ENCODE results near the gene NUCKS1.

NUCKS1 gene

GRCh38 chr1:205706601-205707502 lies 43.1 kb downstream of the NUCKS1 start:
- H3K27ac Mint-ChIP-seq: peak overlapping the region; percentile 0
- peaks cover 10% of the 10 kb centered on the region for H3K4me1 Mint-ChIP-seq (ENCODE audit: low read depth)
- no peak for DNase-seq
- H3K36me3 Mint-ChIP-seq (ENCODE audit: low read depth): peaks cover 58% of the 10 kb centered on the region
- H3K27me3 Mint-ChIP-seq: no peaks in the 10 kb centered on the region
- H3K4me3 Mint-ChIP-seq: no peak overlapping the region
- no peaks in the 10 kb centered on the region for H3K9me3 Mint-ChIP-seq

DNA sequence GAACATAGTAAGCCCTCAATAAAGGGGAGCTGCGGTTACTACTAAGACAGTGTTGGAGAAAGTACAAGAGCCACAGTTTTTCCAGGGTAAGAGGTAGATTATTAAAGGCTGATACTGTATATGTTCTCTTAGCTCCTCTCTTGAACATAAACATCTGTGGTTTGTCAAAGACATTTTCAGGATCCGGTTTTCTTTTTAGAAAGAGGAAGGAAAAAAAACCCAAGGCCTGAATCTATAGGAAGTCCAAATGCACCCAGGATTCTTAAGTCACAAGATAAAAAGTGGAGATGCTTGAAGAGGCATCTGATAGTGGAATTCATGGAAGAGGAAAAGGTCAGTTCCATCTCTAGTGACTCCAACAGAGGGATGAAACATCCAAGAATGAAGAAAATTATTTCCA lies 45.1 kb downstream of the NUCKS1 start:
- Mint-ChIP-seq H3K27me3 (no peaks in the 10 kb centered on the region), H3K4me3 (no peak overlapping the region), H3K4me1 (ENCODE audit: low read depth) (peaks cover 1% of the 10 kb centered on the region), H3K36me3 (ENCODE audit: low read depth) (peaks cover 44% of the 10 kb centered on the region), H3K27ac (no peak overlapping the region), H3K9me3 (no peaks in the 10 kb centered on the region)
- no peak for DNase-seq

GRCh38 chr1:205703072-205703471 lies 46.9 kb downstream of the NUCKS1 start:
- H3K4me1 Mint-ChIP-seq (ENCODE audit: low read depth): peaks cover 1% of the 10 kb centered on the region
- H3K27me3 Mint-ChIP-seq: no peaks in the 10 kb centered on the region
- H3K27ac Mint-ChIP-seq: no peak overlapping the region

GRCh38 chr1:205701891-205702290 lies 48.1 kb downstream of the NUCKS1 start:
- no peaks in the 10 kb centered on the region for H3K9me3 Mint-ChIP-seq
- peaks cover 9% of the 10 kb centered on the region for H3K27me3 Mint-ChIP-seq
- H3K36me3 Mint-ChIP-seq (ENCODE audit: low read depth): peaks cover 27% of the 10 kb centered on the region
- peaks cover 1% of the 10 kb centered on the region for H3K4me1 Mint-ChIP-seq (ENCODE audit: low read depth)
- no peak overlapping the region for H3K4me3 Mint-ChIP-seq
- H3K27ac Mint-ChIP-seq: no peak overlapping the region
- no peak for DNase-seq

More at GRCh38 chr1:205703072-205703471, 46.9 kb downstream of the NUCKS1 start:
- no peaks in the 10 kb centered on the region for H3K9me3 Mint-ChIP-seq
- H3K4me3 Mint-ChIP-seq: no peak overlapping the region
- H3K36me3 Mint-ChIP-seq (ENCODE audit: low read depth): peaks cover 33% of the 10 kb centered on the region
- no peak for DNase-seq

DNA sequence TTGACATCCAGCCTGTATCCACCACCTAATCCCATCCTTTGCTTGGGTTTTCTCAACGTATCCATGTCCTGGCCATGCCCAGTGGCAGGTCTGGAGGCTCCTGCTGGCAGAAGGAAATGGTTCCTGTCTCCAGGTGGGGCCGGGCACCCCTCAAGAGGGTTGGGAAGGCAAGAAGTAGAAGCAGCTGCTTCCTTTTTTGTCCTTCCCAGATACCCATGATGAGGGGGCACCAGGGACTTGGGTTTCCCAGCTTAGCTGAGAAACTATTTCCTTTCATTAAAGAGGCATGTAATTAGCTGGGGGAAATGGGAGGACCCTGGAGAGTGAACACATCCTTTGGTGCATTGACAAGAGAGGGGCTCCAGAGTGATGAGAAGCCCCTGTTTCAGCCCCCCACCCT lies 48.6 kb downstream of the NUCKS1 start:
- no peak overlapping the region for H3K27ac Mint-ChIP-seq
- no peak for DNase-seq
- H3K36me3 Mint-ChIP-seq (ENCODE audit: low read depth): peaks cover 22% of the 10 kb centered on the region
- H3K9me3 Mint-ChIP-seq: no peaks in the 10 kb centered on the region
- peaks cover 13% of the 10 kb centered on the region for H3K27me3 Mint-ChIP-seq
- H3K4me3 Mint-ChIP-seq: no peak overlapping the region
- H3K4me1 Mint-ChIP-seq (ENCODE audit: low read depth): peaks cover 1% of the 10 kb centered on the region

DNA sequence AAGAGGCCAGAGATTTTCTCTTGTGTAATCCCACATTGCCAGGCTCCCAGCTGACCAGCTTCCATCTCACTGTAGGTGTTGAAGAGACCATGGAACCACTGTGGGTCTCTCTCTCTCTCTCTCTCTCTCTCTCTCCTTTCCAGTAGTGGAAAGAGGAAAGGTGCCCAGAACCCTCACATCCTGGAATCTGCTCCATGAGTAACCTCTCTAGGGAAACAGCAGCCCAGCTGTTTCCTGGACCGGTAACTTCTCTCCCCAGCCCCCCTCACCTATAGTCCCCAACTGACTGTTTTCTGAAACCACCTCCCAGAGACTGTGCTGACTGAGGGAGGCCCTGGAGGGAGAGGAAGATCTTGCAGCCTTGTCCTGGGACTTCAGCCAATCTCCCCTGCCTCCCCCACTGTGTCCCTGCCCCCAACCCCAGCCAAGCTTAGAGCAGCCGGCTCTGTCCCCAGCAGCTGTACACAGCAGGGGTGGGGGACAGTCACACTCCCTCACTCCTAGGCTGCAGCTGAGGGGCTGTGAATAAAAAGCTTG lies 49.0 kb downstream of the NUCKS1 start:
- Mint-ChIP-seq H3K4me3 (no peak overlapping the region), H3K27me3 (peaks cover 15% of the 10 kb centered on the region), H3K9me3 (no peaks in the 10 kb centered on the region), H3K4me1 (ENCODE audit: low read depth) (peaks cover 1% of the 10 kb centered on the region), H3K27ac (no peak overlapping the region), H3K36me3 (ENCODE audit: low read depth) (peaks cover 21% of the 10 kb centered on the region)
- DNase-seq: no peak

GRCh38 chr1:205699416-205699815 lies 50.6 kb downstream of the NUCKS1 start:
- Mint-ChIP-seq H3K9me3 (no peaks in the 10 kb centered on the region), H3K27ac (no peak overlapping the region), H3K4me1 (ENCODE audit: low read depth) (no peaks in the 10 kb centered on the region), H3K4me3 (no peak overlapping the region), H3K36me3 (ENCODE audit: low read depth) (peaks cover 13% of the 10 kb centered on the region), H3K27me3 (peaks cover 15% of the 10 kb centered on the region)
- DNase-seq: no peak

DNA sequence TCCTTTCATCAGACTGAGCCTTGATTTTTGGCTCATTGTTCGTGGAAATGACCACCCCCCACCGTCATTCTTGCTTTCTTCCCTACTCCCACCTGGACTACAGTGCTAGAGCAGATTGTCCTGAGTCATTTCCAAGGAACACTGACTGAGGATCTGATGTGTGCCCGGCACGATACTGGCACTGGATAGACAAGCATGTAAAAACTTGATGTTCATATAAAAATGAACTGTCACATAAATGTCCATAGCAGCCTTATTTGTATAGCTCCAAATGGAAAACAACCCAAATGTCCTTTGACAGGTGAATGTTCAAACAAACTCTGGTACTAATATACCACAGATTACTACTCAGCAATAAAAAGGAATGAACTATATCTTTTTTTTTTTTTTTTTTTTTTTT lies 51.1 kb downstream of the NUCKS1 start:
- Mint-ChIP-seq H3K36me3 (ENCODE audit: low read depth) (peaks cover 13% of the 10 kb centered on the region), H3K27me3 (peaks cover 15% of the 10 kb centered on the region), H3K9me3 (no peaks in the 10 kb centered on the region), H3K4me1 (ENCODE audit: low read depth) (no peaks in the 10 kb centered on the region), H3K4me3 (no peak overlapping the region), H3K27ac (no peak overlapping the region)
- DNase-seq: no peak

DNA sequence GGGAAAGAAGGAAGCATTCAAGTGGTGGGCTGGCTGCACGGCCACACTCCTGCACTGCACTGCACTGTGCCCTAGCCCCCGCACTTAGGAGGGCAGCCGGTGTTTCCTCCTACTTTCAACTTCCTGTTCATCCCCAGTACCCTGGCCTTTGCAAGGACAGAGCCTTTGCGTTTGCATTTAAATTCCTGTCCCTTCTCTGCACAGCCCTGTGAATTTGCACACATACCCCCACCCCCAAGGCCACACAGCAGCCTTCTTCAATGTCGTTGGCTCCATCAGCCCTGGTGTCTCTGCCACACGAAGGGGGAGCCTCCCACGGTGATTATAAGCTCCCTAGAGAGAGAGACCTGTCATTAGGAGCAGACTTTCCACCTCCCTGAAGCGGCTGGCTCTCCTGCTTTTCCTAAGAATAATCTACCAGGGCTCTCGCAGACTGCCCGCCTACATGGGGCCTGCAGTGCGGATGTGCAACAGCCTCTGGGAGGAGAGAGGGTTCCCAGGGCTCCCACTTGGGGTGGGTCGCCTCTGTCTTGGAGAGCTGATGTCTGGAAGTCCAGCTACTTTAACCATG lies 56.5 kb downstream of the NUCKS1 start:
- Mint-ChIP-seq H3K9me3 (no peaks in the 10 kb centered on the region), H3K27me3 (peaks cover 38% of the 10 kb centered on the region), H3K4me3 (no peak overlapping the region), H3K4me1 (ENCODE audit: low read depth) (no peaks in the 10 kb centered on the region), H3K36me3 (ENCODE audit: low read depth) (no peaks in the 10 kb centered on the region), H3K27ac (no peak overlapping the region)
- DNase-seq: no peak

- Mint-ChIP-seq H3K9me3 (no peaks in the 10 kb centered on the region), H3K36me3 (ENCODE audit: low read depth) (no peaks in the 10 kb centered on the region), H3K4me1 (ENCODE audit: low read depth) (no peaks in the 10 kb centered on the region), H3K27ac (no peak overlapping the region), H3K4me3 (no peak overlapping the region), H3K27me3 (peaks cover 34% of the 10 kb centered on the region)
- no peak for DNase-seq
These were observed 57.6 kb downstream of the NUCKS1 start for GRCh38 chr1:205692423-205692822.

DNA sequence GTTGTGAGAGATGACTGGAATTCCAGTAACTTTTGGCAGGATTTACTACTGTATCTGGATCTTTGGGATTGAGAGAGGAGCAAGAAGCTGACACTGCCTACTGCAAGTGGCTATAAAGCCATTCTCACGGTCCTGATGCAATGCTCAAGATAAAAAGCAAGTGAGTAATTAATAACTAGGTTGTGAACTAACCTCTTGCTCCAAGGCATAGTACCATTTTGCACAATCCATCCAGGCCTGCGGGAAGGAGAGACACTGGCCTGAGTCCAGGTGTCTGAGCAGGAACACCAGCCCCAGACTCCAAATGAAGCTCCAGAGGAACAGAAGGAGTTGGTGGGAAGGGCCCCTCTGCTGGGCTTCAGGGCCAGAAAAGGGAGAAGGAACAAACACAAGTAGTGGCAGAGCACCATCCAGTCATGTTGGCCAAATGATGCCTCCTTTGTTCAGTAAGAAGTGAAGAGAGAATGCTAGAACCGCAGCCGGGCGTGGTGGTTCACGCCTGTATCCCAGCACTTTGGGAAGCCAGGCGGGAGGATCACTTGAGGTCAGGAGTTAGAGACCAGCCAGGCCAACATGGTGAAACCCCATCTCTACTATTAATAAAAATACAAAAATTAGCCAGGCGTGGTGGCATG lies 59.7 kb downstream of the NUCKS1 start:
- no peak overlapping the region for H3K27ac Mint-ChIP-seq
- no peak for DNase-seq
- H3K36me3 Mint-ChIP-seq (ENCODE audit: low read depth): no peaks in the 10 kb centered on the region
- H3K9me3 Mint-ChIP-seq: no peaks in the 10 kb centered on the region
- peaks cover 23% of the 10 kb centered on the region for H3K27me3 Mint-ChIP-seq
- H3K4me1 Mint-ChIP-seq (ENCODE audit: low read depth): no peaks in the 10 kb centered on the region
- no peak overlapping the region for H3K4me3 Mint-ChIP-seq

- Mint-ChIP-seq H3K4me1 (ENCODE audit: low read depth) (no peaks in the 10 kb centered on the region), H3K27me3 (peaks cover 23% of the 10 kb centered on the region), H3K36me3 (ENCODE audit: low read depth) (no peaks in the 10 kb centered on the region), H3K27ac (no peak overlapping the region), H3K9me3 (no peaks in the 10 kb centered on the region), H3K4me3 (no peak overlapping the region)
- no peak for DNase-seq
These were observed 60.5 kb downstream of the NUCKS1 start for GRCh38 chr1:205689479-205689878.

DNA sequence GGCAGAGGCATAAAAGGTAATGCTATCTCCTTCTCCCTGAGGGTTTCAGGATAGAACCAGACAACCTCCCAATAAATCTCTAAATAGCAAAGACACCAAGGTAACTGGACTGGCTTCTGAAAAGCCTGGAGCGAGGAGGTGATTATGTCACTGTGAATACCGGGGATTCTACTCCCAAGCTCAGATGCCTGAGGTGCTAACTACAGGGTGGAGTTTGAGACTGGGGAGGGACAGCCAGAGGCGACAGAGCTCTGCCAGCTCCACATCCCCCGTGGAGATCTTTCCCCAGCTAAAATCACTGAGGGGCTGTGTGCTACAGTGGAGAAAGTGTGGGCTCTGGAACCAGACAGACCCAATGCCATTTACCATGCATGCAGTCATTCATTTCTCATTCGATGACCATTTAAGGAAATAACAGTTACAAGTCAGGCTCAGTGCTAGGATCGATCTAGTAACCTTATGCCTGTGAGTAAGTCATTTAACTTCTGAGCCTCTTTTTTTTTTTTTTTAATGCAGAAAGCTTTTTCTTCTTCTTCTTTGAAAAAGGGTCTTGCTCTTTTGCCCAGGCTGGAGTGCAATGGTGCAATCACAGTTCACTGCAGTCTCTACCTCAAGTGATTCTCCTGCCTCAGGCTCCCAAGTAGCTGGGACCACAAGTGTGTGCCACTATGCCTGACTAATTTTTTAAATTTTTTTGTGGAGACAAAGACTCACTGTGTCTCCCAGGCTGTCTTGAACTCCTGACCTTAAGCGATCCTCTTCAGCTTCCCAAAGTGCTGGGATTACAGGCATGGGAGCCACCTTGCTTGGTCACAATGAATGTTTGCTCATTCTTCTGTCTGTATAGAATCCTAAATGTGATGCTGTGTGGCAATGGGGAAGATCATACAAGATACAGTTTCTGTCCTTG lies 61.6 kb downstream of the NUCKS1 start:
- Mint-ChIP-seq H3K27ac (no peak overlapping the region), H3K27me3 (peaks cover 22% of the 10 kb centered on the region), H3K4me1 (ENCODE audit: low read depth) (no peaks in the 10 kb centered on the region), H3K36me3 (ENCODE audit: low read depth) (no peaks in the 10 kb centered on the region), H3K4me3 (no peak overlapping the region), H3K9me3 (no peaks in the 10 kb centered on the region)
- DNase-seq: no peak

GRCh38 chr1:205687242-205687641 lies 62.7 kb downstream of the NUCKS1 start:
- Mint-ChIP-seq H3K27ac (no peak overlapping the region), H3K9me3 (no peaks in the 10 kb centered on the region), H3K36me3 (ENCODE audit: low read depth) (no peaks in the 10 kb centered on the region), H3K27me3 (peaks cover 14% of the 10 kb centered on the region), H3K4me3 (no peak overlapping the region), H3K4me1 (ENCODE audit: low read depth) (no peaks in the 10 kb centered on the region)
- no peak for DNase-seq

All from activated T-cell treated with anti-CD3 and anti-CD28 coated beads, Interleukin-2, amount 50 U/mL, for 24 hours (primary cell).